Vagina (tissue), 2 donors: ENCODE measurements around the gene ARFGAP3. TPM values are rescaled to one million over a fixed set of nuclear protein-coding genes. Genes with fewer than 3 reads are reported as not detected.
A peak's percentile ranks its signal among the peaks of the same experiment; 100 is the strongest.

Experiments used
- DNase-seq, 2 donors: peaks; one replicate each; pipeline ENCODE4 v3.0.0-alpha.2; 2017; ENCODE audit errors: extremely low spot score in 2 of 2
- H3K27ac ChIP-seq: fragments of 200-600 bp; sonication (generic); one replicate; pipeline ENCODE4 v1.5.1; 2019
- H3K27me3 ChIP-seq: fragments of 200-600 bp; sonication (generic); one replicate; pipeline ENCODE4 v1.5.1; 2019
- H3K36me3 ChIP-seq, 2 donors: fragments of 200-600 bp; sonication (generic); one replicate each; pipeline ENCODE4 v1.5.1; 2017 to 2019
- H3K4me1 ChIP-seq: fragments of 200-600 bp; sonication (generic); one replicate; pipeline ENCODE4 v1.5.1; 2019
- H3K4me3 ChIP-seq, 2 donors: fragments of 200-600 bp; sonication (generic); 1 replicate in 1 of 2; 2 replicates in 1 of 2; pipeline ENCODE4 v1.5.1; 2016 to 2019
- H3K9me3 ChIP-seq: fragments of 200-600 bp; sonication (generic); one replicate; pipeline ENCODE4 v1.5.1; 2019
- CTCF ChIP-seq, 3 experiments: fragments of 450-650 bp in 2 of 3; fragments of 200-600 bp in 1 of 3; sonication (generic) in 1 of 3; IDR thresholded peaks; one replicate each; pipeline ENCODE4 v1.5.1; 2017 to 2019; ENCODE audit warnings: antibody characterized with exemption in 3 of 3, mild to moderate bottlenecking in 2 of 3, moderate library complexity in 2 of 3
- POLR2A ChIP-seq, 2 donors: fragments of 450-650 bp; IDR thresholded peaks; one replicate each; pipeline ENCODE4 v1.6.1; 2017; ENCODE audit warnings: antibody characterized with exemption in 2 of 2, mild to moderate bottlenecking in 2 of 2, moderate library complexity in 2 of 2
- POLR2AphosphoS5 ChIP-seq, 2 donors: sonication (generic); formaldehyde crosslinking; IDR thresholded peaks; one replicate each; pipeline ENCODE4 v1.9.0; 2017; ENCODE audit warnings: antibody characterized with exemption in 2 of 2, mild to moderate bottlenecking in 2 of 2, low read depth in 1 of 2; ENCODE audit not compliant: insufficient read depth in 1 of 2
- intact Hi-C: fragments of 100-400 bp; cut with DNase I; formaldehyde crosslinking; loops from one replicate; pipeline ENCODE4 v1.15.1; 2023
- total RNA-seq: library from RNA; depleted of rRNA; stranded (reverse); fragments of >200 nt; gene quantifications from one replicate; pipeline ENCODE4 v1.2.3, GENCODE V29; 2016

Gene ARFGAP3
- total RNA-seq, 1 donor from 2014 or later: 28.0 TPM

GRCh38 chr22:42871146-42872050 lies 14.3 kb upstream of the ARFGAP3 start:
- no peak overlapping the region for H3K27ac ChIP-seq
- TF ChIP-seq POLR2AphosphoS5 (IDR thresholded peaks at IDR 0.05; ENCODE audit: insufficient read depth in 1 of 2, low read depth in 1 of 2): no peak
- intact Hi-C loops: no loop called here
- H3K9me3 ChIP-seq: no peaks in the 10 kb centered on the region
- H3K4me1 ChIP-seq: peaks cover 14% of the 10 kb centered on the region
- peaks cover 2 to 27% of the 10 kb centered on the region in 2 donors for H3K36me3 ChIP-seq
- no peak for DNase-seq
- no peak overlapping the region for H3K4me3 ChIP-seq
- H3K27me3 ChIP-seq: no peaks in the 10 kb centered on the region

GRCh38 chr22:42869888-42870480 lies 12.9 kb upstream of the ARFGAP3 start:
- H3K4me1 ChIP-seq: peaks cover 14% of the 10 kb centered on the region
- H3K9me3 ChIP-seq: no peaks in the 10 kb centered on the region
- intact Hi-C loops: no loop called here
- H3K27ac ChIP-seq: no peak overlapping the region
- TF ChIP-seq POLR2A (IDR thresholded peaks at IDR 0.05) (no peak), POLR2AphosphoS5 (IDR thresholded peaks at IDR 0.05; ENCODE audit: insufficient read depth in 1 of 2, low read depth in 1 of 2) (no peak), CTCF (IDR thresholded peaks at IDR 0.05) (no peak)
- no peak overlapping the region for H3K4me3 ChIP-seq
- no peaks in the 10 kb centered on the region for H3K27me3 ChIP-seq
- no peak for DNase-seq
- peaks cover 0 to 22% of the 10 kb centered on the region in 2 donors for H3K36me3 ChIP-seq

- intact Hi-C loops: no loop called here
- DNase-seq: no peak
- Histone ChIP-seq H3K27ac (no peak overlapping the region), H3K4me3 (no peak overlapping the region), H3K9me3 (no peaks in the 10 kb centered on the region), H3K27me3 (no peaks in the 10 kb centered on the region), H3K36me3 (peaks cover 0 to 22% of the 10 kb centered on the region in 2 donors), H3K4me1 (peaks cover 14% of the 10 kb centered on the region)
- TF ChIP-seq POLR2A (IDR thresholded peaks at IDR 0.05) (no peak), CTCF (IDR thresholded peaks at IDR 0.05) (no peak), POLR2AphosphoS5 (IDR thresholded peaks at IDR 0.05; ENCODE audit: insufficient read depth in 1 of 2, low read depth in 1 of 2) (no peak)
Observed at GRCh38 chr22:42869463-42869862, 12.4 kb upstream of the ARFGAP3 start.

GRCh38 chr22:42868751-42869251 lies 11.7 kb upstream of the ARFGAP3 start:
- intact Hi-C loops: no loop called here
- H3K4me3 ChIP-seq: no peak overlapping the region
- H3K27ac ChIP-seq: no peak overlapping the region
- TF ChIP-seq POLR2AphosphoS5 (IDR thresholded peaks at IDR 0.05; ENCODE audit: insufficient read depth in 1 of 2, low read depth in 1 of 2) (peak in 1 of 2 donors; percentile 22), POLR2A (IDR thresholded peaks at IDR 0.05) (no peak), CTCF (IDR thresholded peaks at IDR 0.05) (no peak)
- peaks cover 14% of the 10 kb centered on the region for H3K4me1 ChIP-seq
- H3K9me3 ChIP-seq: no peaks in the 10 kb centered on the region
- no peak for DNase-seq
- peaks cover 0 to 22% of the 10 kb centered on the region in 2 donors for H3K36me3 ChIP-seq
- no peaks in the 10 kb centered on the region for H3K27me3 ChIP-seq

- intact Hi-C loops: no loop called here
- peaks cover 14% of the 10 kb centered on the region for H3K4me1 ChIP-seq
Observed at GRCh38 chr22:42866100-42866499, 9.0 kb upstream of the ARFGAP3 start.

More at GRCh38 chr22:42866100-42866499, 9.0 kb upstream of the ARFGAP3 start:
- Histone ChIP-seq H3K36me3 (peaks cover 0 to 7% of the 10 kb centered on the region in 2 donors), H3K9me3 (no peaks in the 10 kb centered on the region), H3K27ac (no peak overlapping the region), H3K4me3 (no peak overlapping the region), H3K27me3 (no peaks in the 10 kb centered on the region)
- no peak for TF ChIP-seq POLR2A (IDR thresholded peaks at IDR 0.05)
- no peak for DNase-seq
